Natural killer cell (primary cell): ENCODE measurements around the gene MRPL16. TPM values are rescaled to one million over a fixed set of nuclear protein-coding genes. Genes with fewer than 3 reads are reported as not detected.
A peak's percentile ranks its signal among the peaks of the same experiment; 100 is the strongest.

Experiments
- ATAC-seq, 3 donors: fragments of 150-1000 bp in 2 of 3; fragments of 200-7000 bp in 1 of 3; cut with Tn5 transposase; 1 replicate in 1 of 3; 2 replicates in 2 of 3; pipeline ENCODE4 v1.10.0; 2021; ENCODE audit warnings: mild to moderate bottlenecking in 2 of 3, moderate library complexity in 2 of 3
- DNase-seq, 2 donors: peaks; one replicate each; pipeline versions ENCODE4 v3.0.0 to v3.0.0-alpha.2; 2013 to 2021; ENCODE audit warnings: mixed read lengths in 1 of 2
- H3K27ac ChIP-seq: one replicate; pipeline ENCODE4 v1.5.1; 2013; ENCODE audit warnings: mild to moderate bottlenecking, low read length
- H3K27me3 ChIP-seq: one replicate; pipeline ENCODE4 v1.6.1; 2013; ENCODE audit warnings: low read length; ENCODE audit not compliant: control insufficient read depth, insufficient read depth
- H3K36me3 ChIP-seq: one replicate; pipeline ENCODE4 v1.6.1; 2013; ENCODE audit warnings: low read length; ENCODE audit not compliant: control insufficient read depth, insufficient read depth
- H3K4me1 ChIP-seq: one replicate; pipeline ENCODE4 v1.6.1; 2013; ENCODE audit warnings: low read length; ENCODE audit not compliant: control insufficient read depth, insufficient read depth
- H3K4me3 ChIP-seq: one replicate; pipeline ENCODE4 v1.5.1; 2013; ENCODE audit warnings: low read length
- H3K9me3 ChIP-seq: one replicate; pipeline ENCODE4 v1.6.1; 2013; ENCODE audit warnings: low read length; ENCODE audit not compliant: control insufficient read depth, insufficient read depth
- H3K27ac Mint-ChIP-seq, 2 donors: one replicate each; pipeline ENCODE4 v1.8.0; 2022; ENCODE audit warnings: mild to moderate bottlenecking in 2 of 2, mixed read lengths in 2 of 2, moderate library complexity in 1 of 2
- H3K27me3 Mint-ChIP-seq, 2 donors: one replicate each; pipeline ENCODE4 v1.8.0; 2022; ENCODE audit warnings: low read depth in 2 of 2, mixed read lengths in 2 of 2
- H3K36me3 Mint-ChIP-seq: one replicate; pipeline ENCODE4 v1.8.0; 2022; ENCODE audit warnings: mixed read lengths
- H3K4me1 Mint-ChIP-seq, 2 donors: one replicate each; pipeline ENCODE4 v1.8.0; 2022; ENCODE audit warnings: mixed read lengths in 2 of 2
- H3K4me3 Mint-ChIP-seq: one replicate; pipeline ENCODE4 v1.8.0; 2022; ENCODE audit warnings: mild to moderate bottlenecking, moderate library complexity, mixed read lengths
- H3K9me3 Mint-ChIP-seq, 2 donors: one replicate each; pipeline ENCODE4 v1.8.0; 2022; ENCODE audit warnings: mixed read lengths in 2 of 2
- WGBS: methylation state at CpG from one replicate; pipeline ENCODE4 v1.1.7; 2013; ENCODE audit warnings: missing lambda C conversion rate; ENCODE audit not compliant: insufficient coverage; 5-methylcytosine and 5-hydroxymethylcytosine counted together
- intact Hi-C: fragments of 100-400 bp; cut with micrococcal nuclease; formaldehyde crosslinking; loops from one replicate; pipeline ENCODE4 v1.14.2; 2022
- total RNA-seq, 4 donors: library from RNA; stranded (reverse); fragments of 120-200 nt in 1 of 4; gene quantifications; one replicate each; pipeline versions ENCODE4 v1.2.3 to v1.2.4, GENCODE V29; 2013 to 2022
- TF ChIP-seq, protein P1 (sequence below): fragments of 200-600 bp; IDR thresholded peaks from one replicate; pipeline ENCODE4 v1.8.0; 2022; ENCODE audit warnings: antibody characterized with exemption

MRPL16 gene
- total RNA-seq: 10 to 100 TPM; 34.9 to 38.0 (median 37.5) TPM
- total RNA-seq (2013): 41.5 TPM

DNA sequence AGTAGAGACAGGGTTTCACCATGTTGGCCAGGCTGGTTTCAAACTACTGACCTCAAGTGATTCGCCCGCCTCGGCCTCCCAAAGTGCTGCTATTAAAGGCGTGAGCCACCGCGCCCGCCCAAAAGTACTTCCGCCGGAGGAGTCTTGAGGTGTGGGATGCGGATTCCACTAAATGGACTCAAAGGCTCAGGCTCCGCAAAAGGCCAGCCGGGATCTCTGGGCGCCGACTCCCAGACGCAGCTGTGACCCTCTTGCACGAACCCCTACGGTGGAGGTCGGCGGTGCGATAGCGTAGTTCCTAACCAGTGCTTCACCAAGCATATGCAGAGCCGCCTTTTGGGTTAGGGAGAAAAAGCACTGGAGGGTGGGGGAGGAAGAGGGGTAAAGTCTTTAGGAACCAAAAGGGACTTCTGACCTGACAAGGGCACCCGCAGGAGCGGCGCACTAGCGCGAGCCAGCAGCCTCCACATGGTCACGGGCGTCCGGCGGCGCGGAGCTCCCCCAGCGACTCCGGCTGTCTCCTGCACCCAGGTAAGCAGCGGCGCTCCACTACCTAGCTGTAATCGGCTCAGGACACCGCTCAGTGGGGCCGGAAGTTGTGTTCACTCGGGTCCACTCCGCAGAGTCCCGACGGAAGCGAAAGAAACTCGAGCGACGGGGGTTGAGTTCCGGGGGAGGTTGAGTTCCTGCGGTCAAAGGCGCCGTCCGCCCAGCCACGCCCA, at the start of gene MRPL16:
Gene MRPL16 (minus strand): TSS at position 590 of the 722 bp plus-strand sequence. CDS start 120 bp downstream, at position 470.
- H3K36me3 ChIP-seq: peaks cover 26% of the 10 kb centered on the region

DNA sequence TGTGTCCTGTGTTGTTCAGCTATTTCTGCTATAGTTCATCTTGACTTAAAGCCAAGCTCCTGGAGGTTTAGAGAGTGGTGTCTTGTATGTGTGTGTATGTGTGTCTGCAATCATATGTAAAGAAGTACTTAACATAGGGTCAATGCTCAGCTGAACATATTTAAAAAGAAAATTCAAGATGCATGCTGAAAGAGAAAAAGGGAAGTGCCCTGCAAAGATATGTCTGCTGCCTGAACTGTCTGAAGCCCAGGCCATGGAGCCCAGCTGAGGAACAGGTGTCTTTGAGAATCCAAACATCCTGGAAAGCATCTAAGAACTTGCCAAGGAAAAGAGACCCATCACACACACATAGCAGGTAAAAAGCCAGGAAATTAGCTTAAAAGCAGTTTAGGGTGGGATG, 49.1 kb upstream of the MRPL16 start:
- intact Hi-C loops: no loop called here
- H3K4me1 ChIP-seq: no peaks in the 10 kb centered on the region
- H3K36me3 ChIP-seq: no peaks in the 10 kb centered on the region
- no peak overlapping the region for H3K4me3 ChIP-seq
- H3K9me3 ChIP-seq: no peaks in the 10 kb centered on the region
- H3K9me3 Mint-ChIP-seq: peaks cover 0 to 2% of the 10 kb centered on the region in 2 donors
- H3K4me1 Mint-ChIP-seq: peaks cover 14 to 32% of the 10 kb centered on the region in 2 donors
- TF ChIP-seq, protein P1, sequence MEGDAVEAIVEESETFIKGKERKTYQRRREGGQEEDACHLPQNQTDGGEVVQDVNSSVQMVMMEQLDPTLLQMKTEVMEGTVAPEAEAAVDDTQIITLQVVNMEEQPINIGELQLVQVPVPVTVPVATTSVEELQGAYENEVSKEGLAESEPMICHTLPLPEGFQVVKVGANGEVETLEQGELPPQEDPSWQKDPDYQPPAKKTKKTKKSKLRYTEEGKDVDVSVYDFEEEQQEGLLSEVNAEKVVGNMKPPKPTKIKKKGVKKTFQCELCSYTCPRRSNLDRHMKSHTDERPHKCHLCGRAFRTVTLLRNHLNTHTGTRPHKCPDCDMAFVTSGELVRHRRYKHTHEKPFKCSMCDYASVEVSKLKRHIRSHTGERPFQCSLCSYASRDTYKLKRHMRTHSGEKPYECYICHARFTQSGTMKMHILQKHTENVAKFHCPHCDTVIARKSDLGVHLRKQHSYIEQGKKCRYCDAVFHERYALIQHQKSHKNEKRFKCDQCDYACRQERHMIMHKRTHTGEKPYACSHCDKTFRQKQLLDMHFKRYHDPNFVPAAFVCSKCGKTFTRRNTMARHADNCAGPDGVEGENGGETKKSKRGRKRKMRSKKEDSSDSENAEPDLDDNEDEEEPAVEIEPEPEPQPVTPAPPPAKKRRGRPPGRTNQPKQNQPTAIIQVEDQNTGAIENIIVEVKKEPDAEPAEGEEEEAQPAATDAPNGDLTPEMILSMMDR: no peak
- ATAC-seq (no peak), DNase-seq (no peak)
- H3K27ac ChIP-seq: no peak overlapping the region
- H3K4me3 Mint-ChIP-seq: no peak overlapping the region
- peak overlapping the region in 1 of 2 donors; percentile 26 for H3K27ac Mint-ChIP-seq
- H3K27me3 Mint-ChIP-seq: peaks cover 0 to 8% of the 10 kb centered on the region in 2 donors
- no peaks in the 10 kb centered on the region for H3K36me3 Mint-ChIP-seq
- no peaks in the 10 kb centered on the region for H3K27me3 ChIP-seq

More for the DNA sequence above, at the start of gene MRPL16:
- Mint-ChIP-seq H3K4me1 (peaks cover 12 to 24% of the 10 kb centered on the region in 2 donors), H3K4me3 (peak within 1 kb of the TSS; percentile 91), H3K27me3 (peaks cover 0 to 2% of the 10 kb centered on the region in 2 donors), H3K36me3 (peaks cover 6% of the 10 kb centered on the region), H3K9me3 (no peaks in the 10 kb centered on the region), H3K27ac (peak within 1 kb of the TSS; percentile 81 to 90)
- peak within 1 kb of the TSS; percentile 59 for H3K4me3 ChIP-seq
- H3K4me1 ChIP-seq: peaks cover 13% of the 10 kb centered on the region
- ATAC-seq (peak; percentile 97 to 99 (median 98)), DNase-seq (peak; percentile 79 to 95)
- no peaks in the 10 kb centered on the region for H3K9me3 ChIP-seq
- H3K27me3 ChIP-seq: no peaks in the 10 kb centered on the region
- H3K27ac ChIP-seq: peak within 1 kb of the TSS; percentile 69
- 0% methylated on average over 54 of the region's 54 CpGs for WGBS
- intact Hi-C loops: loop anchor here (2.0 kb wide), 2 partner anchors 56 to 142 kb away; partner anchors contain the start of genes PATL1 and STX3
- TF ChIP-seq, protein P1: no peak

DNA sequence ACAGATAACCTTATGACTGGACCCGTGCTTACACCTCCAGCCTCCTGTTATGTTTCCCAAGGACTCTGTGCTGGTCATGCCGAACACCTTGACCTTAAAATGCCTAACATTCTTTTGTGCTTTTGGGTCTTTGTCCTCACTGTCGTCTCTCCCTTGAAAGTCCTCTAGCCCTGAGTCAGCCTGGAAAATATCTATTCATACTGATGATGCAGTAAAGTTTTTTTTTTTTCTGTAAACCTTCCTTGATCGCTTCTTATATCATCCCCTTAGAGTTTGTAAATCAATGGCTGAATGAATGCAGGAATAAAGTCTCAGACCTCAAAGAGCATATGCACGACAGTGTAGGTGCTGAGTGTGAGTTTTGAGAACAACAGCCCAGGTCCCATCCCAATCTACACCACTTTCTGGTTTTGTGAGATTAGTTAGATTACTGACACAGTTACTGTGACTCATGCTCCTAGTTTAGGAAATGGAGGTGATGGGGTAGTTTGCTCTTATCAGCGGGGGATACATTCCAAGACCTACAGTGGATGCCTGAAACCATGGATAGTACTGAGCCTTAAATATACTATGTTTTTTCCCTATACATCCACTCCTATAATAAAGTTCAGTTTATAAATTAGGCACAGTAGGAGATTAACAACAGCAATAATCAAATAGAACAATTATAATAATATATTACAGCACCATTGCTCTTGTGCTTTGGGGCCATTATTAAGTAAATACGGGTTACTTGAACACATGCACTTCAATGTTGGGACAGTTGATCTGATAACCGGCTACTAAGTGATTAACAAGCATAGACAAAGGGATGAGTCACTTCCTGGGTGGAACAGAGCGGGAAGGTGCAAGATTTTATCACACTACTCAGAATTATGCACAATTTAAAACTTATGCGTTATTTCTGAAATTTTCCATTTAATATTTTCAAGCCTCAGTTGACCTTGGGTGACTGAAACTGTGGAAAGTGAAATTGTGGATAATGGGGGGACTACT, 47.2 kb upstream of the MRPL16 start:
- Mint-ChIP-seq H3K27ac (peak overlapping the region; percentile 17 to 65), H3K4me3 (peak overlapping the region; percentile 55), H3K36me3 (no peaks in the 10 kb centered on the region), H3K27me3 (peaks cover 0 to 8% of the 10 kb centered on the region in 2 donors), H3K4me1 (peaks cover 14 to 32% of the 10 kb centered on the region in 2 donors), H3K9me3 (peaks cover 0 to 2% of the 10 kb centered on the region in 2 donors)
- Histone ChIP-seq H3K4me1 (no peaks in the 10 kb centered on the region), H3K27me3 (no peaks in the 10 kb centered on the region), H3K9me3 (no peaks in the 10 kb centered on the region), H3K4me3 (no peak overlapping the region), H3K27ac (no peak overlapping the region), H3K36me3 (no peaks in the 10 kb centered on the region)
- TF ChIP-seq, protein P1: no peak
- intact Hi-C loops: no loop called here
- WGBS: 62% methylated on average over 7 of the region's 10 CpGs
- DNase-seq (peak in 1 of 2 donors; percentile 29), ATAC-seq (peak; percentile 64 to 91 (median 69))
